ENCODE results near the gene C14orf132.
"Not testable (repeated sequence)": the region's sequence is repeated elsewhere in the genome, so short reads cannot be mapped to it uniquely, and the experiment has no call there.

The C14orf132 gene

GRCh38 chr14:96038920-96039632 is at the start of gene C14orf132:
Gene C14orf132, plus strand, starts transcription at chr14:96039362. Its CDS starts 139 bp downstream, at chr14:96039501.
- H3K4me3 ChIP-seq, result peak within 1 kb of the TSS; percentile 48 to 75 (median 64)
- peak within 1 kb of the TSS in 18 of 21 experiments; percentile 18 to 91 (median 72) for H3K27ac ChIP-seq

DNA sequence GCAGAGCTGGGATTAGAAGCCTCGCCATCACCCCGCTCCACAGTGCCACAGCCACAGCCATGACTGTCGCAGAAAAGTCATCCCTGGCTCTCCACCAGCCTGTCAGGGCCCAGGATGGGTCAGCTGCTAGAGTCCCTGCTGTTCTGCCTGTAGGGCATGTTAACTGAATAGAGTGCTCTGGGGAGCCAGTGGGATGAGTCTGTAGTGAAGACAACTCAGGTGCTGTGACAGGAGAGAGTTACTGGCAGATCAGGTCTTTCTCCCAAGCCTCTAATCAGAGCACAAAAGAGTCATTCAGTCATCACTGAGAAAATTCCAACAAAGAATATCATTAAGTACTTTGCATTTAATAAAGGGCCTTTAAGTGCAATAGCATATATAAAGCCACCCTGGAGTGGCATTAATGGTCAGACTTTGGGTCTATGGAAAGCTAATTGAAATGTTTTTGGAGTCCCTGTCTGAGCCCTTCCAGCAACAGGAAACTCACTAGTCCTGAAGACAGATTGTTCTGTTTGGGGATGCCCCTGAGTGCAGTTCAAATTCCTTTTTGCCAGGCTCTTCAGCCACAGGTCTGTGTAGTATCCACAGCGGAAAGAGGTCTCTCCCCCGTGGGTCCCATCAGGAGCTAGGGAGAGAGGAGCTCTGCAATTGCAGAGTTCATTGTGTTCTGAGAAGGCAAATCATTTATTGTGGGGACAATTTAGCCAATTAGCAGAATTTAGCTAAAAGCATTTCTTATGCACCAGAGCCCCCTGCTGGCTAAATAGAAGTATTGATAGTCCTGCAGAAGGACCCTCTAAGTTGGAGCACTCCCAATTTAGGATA is 45.2 kb upstream of the C14orf132 start:
- no peak overlapping the region for H3K27ac ChIP-seq
- no peak overlapping the region for H3K4me3 ChIP-seq

- H3K27ac ChIP-seq, result no peak overlapping the region
- no peak overlapping the region for H3K4me3 ChIP-seq
Observed at GRCh38 chr14:95994593-95994928, 44.6 kb upstream of the C14orf132 start.

GRCh38 chr14:95998656-95999055 is 40.5 kb upstream of the C14orf132 start:
- H3K27ac ChIP-seq, result no peak overlapping the region
- no peak overlapping the region for H3K4me3 ChIP-seq

DNA sequence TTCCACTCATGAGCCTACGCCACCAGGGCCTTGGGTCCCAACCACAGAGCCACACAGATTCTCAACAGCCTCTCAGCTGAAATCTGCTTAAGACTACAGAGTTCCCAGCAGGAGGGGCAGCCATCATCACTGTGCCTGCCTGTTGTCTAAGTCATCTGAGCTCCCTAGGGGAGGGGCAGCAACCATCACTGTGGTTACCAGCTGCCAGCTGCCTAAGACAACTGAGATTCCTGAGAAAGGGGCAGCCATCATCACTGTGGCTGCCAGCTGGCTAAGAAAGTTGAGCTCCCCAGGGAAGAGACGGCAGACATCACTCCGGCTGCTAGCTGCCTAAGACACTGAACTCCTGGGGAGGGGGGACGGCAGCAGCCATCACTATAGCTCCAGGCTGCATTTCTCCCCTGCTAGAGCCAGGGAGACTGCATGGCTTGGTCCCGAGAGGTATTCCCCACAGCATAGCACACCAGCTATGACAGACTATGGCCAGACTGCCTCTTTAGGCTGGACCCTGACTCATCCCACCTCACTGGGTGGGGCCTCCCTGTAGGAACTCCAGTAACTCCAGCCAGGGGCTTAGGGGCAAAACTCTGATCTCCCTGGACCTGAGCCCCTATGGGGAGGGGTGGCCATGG is 37.2 kb upstream of the C14orf132 start:
- H3K27ac ChIP-seq, result no peak overlapping the region
- H3K4me3 ChIP-seq, result no peak overlapping the region

- H3K4me3 ChIP-seq, result no peak overlapping the region
Observed at GRCh38 chr14:96002498-96002884, 36.7 kb upstream of the C14orf132 start.

GRCh38 chr14:96011131-96011530 is 28.0 kb upstream of the C14orf132 start:
- Histone ChIP-seq H3K27ac (no peak overlapping the region), H3K4me3 (no peak overlapping the region)

More at GRCh38 chr14:96002498-96002884, 36.7 kb upstream of the C14orf132 start:
- H3K27ac ChIP-seq, result no peak overlapping the region

- Histone ChIP-seq H3K27ac (no peak overlapping the region), H3K4me3 (no peak overlapping the region)
Observed at GRCh38 chr14:96011607-96012006, 27.6 kb upstream of the C14orf132 start.

- H3K4me3 ChIP-seq, result not testable (repeated sequence)
- H3K27ac ChIP-seq, result peak overlapping the region in 1 of 21 experiments; percentile 21
Observed at GRCh38 chr14:96012757-96013156, 26.4 kb upstream of the C14orf132 start.

- Histone ChIP-seq H3K27ac (no peak overlapping the region), H3K4me3 (no peak overlapping the region)
Observed at GRCh38 chr14:96014176-96014575, 25.0 kb upstream of the C14orf132 start.

- Histone ChIP-seq H3K4me3 (no peak overlapping the region), H3K27ac (no peak overlapping the region)
Observed at GRCh38 chr14:96016501-96017160, 22.5 kb upstream of the C14orf132 start.

GRCh38 chr14:96017882-96018281 is 21.3 kb upstream of the C14orf132 start:
- no peak overlapping the region for H3K27ac ChIP-seq
- H3K4me3 ChIP-seq, result no peak overlapping the region

- H3K4me3 ChIP-seq, result no peak overlapping the region
- H3K27ac ChIP-seq, result peak overlapping the region in 1 of 21 experiments; percentile 2
Observed at GRCh38 chr14:96027431-96028355, 11.5 kb upstream of the C14orf132 start.

- no peak overlapping the region for H3K4me3 ChIP-seq
- no peak overlapping the region for H3K27ac ChIP-seq
Observed at GRCh38 chr14:96029089-96029645, 10.0 kb upstream of the C14orf132 start.

DNA sequence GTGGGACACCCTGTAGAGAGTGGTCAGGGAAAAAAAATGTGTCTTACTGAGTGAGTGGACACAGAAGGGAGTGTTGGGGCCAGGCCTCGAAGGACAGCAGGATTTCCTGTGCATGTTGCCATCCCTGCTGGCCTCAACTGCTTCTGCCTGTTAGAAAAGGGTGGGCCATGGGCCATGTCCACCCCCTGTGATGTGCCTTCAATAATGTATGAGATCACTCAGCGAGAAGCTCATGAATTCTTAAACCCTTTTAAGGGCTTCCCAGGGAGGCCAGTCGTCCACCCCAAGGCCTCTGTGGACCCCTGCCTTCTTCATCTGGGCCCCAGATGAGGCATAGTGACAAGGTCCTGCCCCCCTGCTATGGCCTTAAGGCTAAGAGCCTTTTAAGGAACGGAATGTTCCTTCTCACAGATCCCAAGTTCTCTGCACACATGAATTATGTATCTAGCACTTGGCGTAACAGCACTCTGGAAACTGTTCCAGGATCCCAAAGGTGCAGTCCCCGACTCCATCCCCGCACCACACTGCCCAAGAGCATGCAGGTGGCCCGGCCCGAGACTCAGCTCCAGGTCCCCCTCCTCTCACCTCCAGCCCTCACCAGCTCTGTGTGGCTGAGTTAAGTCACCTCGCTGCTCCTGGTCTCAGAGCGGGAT is 8.9 kb upstream of the C14orf132 start:
- H3K4me3 ChIP-seq, result no peak overlapping the region
- no peak overlapping the region for H3K27ac ChIP-seq

GRCh38 chr14:96031691-96032090 is 7.5 kb upstream of the C14orf132 start:
- no peak overlapping the region for H3K4me3 ChIP-seq
- no peak overlapping the region for H3K27ac ChIP-seq

DNA sequence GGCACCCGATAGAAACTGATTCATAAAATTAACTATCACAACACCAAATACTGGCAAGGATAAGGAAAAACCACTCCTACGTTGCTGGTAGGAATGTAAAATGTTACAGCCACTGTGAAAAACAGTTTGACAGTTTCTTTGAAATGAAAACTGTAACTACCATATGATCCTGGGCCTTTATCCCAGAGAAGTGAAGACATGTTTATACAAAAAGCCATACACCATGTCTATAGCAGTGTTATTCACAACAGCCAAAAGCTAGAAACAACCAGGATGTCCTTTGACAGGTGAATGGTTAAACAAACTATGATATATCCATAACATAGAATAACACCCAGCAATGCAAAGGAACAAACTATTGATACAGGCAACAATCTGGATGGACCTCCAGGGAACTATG is 3.7 kb upstream of the C14orf132 start:
- H3K27ac ChIP-seq, result no peak overlapping the region
- no peak overlapping the region for H3K4me3 ChIP-seq

GRCh38 chr14:96037891-96038557 is 1.1 kb upstream of the C14orf132 start:
- H3K27ac ChIP-seq, result peak overlapping the region in 3 of 21 experiments; percentile 21 to 76 (median 23)
- H3K4me3 ChIP-seq, result no peak overlapping the region
